Hepatocyte (in vitro differentiated cells): ENCODE measurements around the gene ESYT3.

ENCODE experiments used
- CTCF ChIP-seq: fragments of 200-600 bp; sonication (generic); IDR thresholded peaks from 2 replicates; pipeline ENCODE4 v1.5.1; 2016; ENCODE audit warnings: antibody characterized with exemption, mild to moderate bottlenecking; ENCODE audit not compliant: poor library complexity
- EZH2 ChIP-seq: fragments of 200-600 bp; sonication (generic); IDR thresholded peaks from 2 replicates; pipeline ENCODE4 v1.6.1; 2016; ENCODE audit warnings: antibody characterized with exemption, mild to moderate bottlenecking, borderline replicate concordance
- EZH2phosphoT487 ChIP-seq: fragments of 200-600 bp; sonication (generic); IDR thresholded peaks from one replicate; pipeline ENCODE4 v1.6.1; 2018; ENCODE audit warnings: antibody characterized with exemption, mild to moderate bottlenecking, low read depth, moderate library complexity; ENCODE audit not compliant: unreplicated experiment, severe bottlenecking

- TF ChIP-seq CTCF (no peak), EZH2 (no peak), EZH2phosphoT487 (no peak)
Observed at GRCh38 chr3:138400651-138401070, 33.8 kb upstream of the ESYT3 start.
